Testis (tissue), 3 donors: ENCODE results near the gene MAPK8IP3. TPM values are rescaled to one million over a fixed set of nuclear protein-coding genes. Genes with fewer than 3 reads are reported as not detected.

ENCODE experiments used
- DNase-seq: peaks from one replicate; pipeline ENCODE4 v3.0.0-alpha.2; 2019
- H3K27ac ChIP-seq, 2 donors: fragments of 200-600 bp; sonication (generic); one replicate each; pipeline ENCODE4 v1.5.1; 2019
- H3K27me3 ChIP-seq: fragments of 200-600 bp; sonication (generic); one replicate; pipeline ENCODE4 v1.5.1; 2019
- H3K36me3 ChIP-seq: fragments of 200-600 bp; sonication (generic); one replicate; pipeline ENCODE4 v1.5.1; 2017; ENCODE audit warnings: low read depth; ENCODE audit errors: missing control alignments
- H3K4me1 ChIP-seq: fragments of 200-600 bp; sonication (generic); one replicate; pipeline ENCODE4 v1.5.1; 2019
- H3K4me3 ChIP-seq, 2 donors: fragments of 200-600 bp; sonication (generic); one replicate each; pipeline ENCODE4 v1.5.1; 2017 to 2019
- H3K9me3 ChIP-seq: fragments of 200-600 bp; sonication (generic); one replicate; pipeline ENCODE4 v1.5.1; 2017
- CTCF ChIP-seq, 3 experiments: fragments of 450-650 bp in 2 of 3; fragments of 200-600 bp in 1 of 3; sonication (generic) in 1 of 3; IDR thresholded peaks; one replicate each; pipeline ENCODE4 v1.5.1; 2016 to 2019; ENCODE audit warnings: antibody characterized with exemption in 3 of 3, mild to moderate bottlenecking in 2 of 3, moderate library complexity in 1 of 3
- POLR2A ChIP-seq: fragments of 450-650 bp; IDR thresholded peaks from one replicate; pipeline ENCODE4 v1.6.1; 2017; ENCODE audit warnings: antibody characterized with exemption, mild to moderate bottlenecking, moderate library complexity
- WGBS, 2 donors: methylation state at CpG; one replicate each; pipeline ENCODE4 v1.1.5; 2018; 5-methylcytosine and 5-hydroxymethylcytosine counted together
- intact Hi-C: fragments of 100-400 bp; cut with DNase I; formaldehyde crosslinking; loops from one replicate; pipeline ENCODE4 v1.15.1; 2023; ENCODE audit warnings: low total_unique reads
- polyA plus RNA-seq: library from polyadenylated mRNA; stranded (reverse); fragments of 350-450 nt; fragmentation: Illumina TruSeq; extraction: RNeasy Lipid Tissue Mini Kit (QIAGEN cat#74804); gene quantifications from one replicate; pipeline ENCODE4 v1.2.3, GENCODE V29; 2014; ENCODE audit warnings: low read depth, low replicate concordance; ENCODE audit not compliant: insufficient read depth
- total RNA-seq, 2 donors: library from RNA; depleted of rRNA; stranded (reverse); fragments of >200 nt; gene quantifications; one replicate each; pipeline ENCODE4 v1.2.3, GENCODE V29; 2016

MAPK8IP3 gene
- total and polyA plus RNA-seq, 3 donors from 2014 or later, result 52.7 to 154 (median 128) TPM

GRCh38 chr16:1677339-1677738 lies 28.7 kb upstream of the MAPK8IP3 start:
- WGBS, 2 donors, result 57 to 72% methylated on average over 18 of the region's 18 CpGs
- no peaks in the 10 kb centered on the region for H3K36me3 ChIP-seq
- H3K4me1 ChIP-seq, result peaks cover 4% of the 10 kb centered on the region
- TF ChIP-seq POLR2A (no peak), CTCF (IDR thresholded peaks at IDR 0.05) (no peak)
- no peaks in the 10 kb centered on the region for H3K27me3 ChIP-seq
- intact Hi-C loops, result no loop called here
- H3K4me3 ChIP-seq, result peak overlapping the region; percentile 67 to 79
- DNase-seq, result no peak
- no peak overlapping the region for H3K27ac ChIP-seq
- H3K9me3 ChIP-seq, result no peaks in the 10 kb centered on the region

GRCh38 chr16:1677942-1678499 lies 28.0 kb upstream of the MAPK8IP3 start, which contains the start of gene JPT2:
JPT2 (plus strand) TSS chr16:1678279; CDS start chr16:1678313, 34 bp downstream.
- 1 to 11% methylated on average over 3 to 56 of the region's 79 CpGs for WGBS, 2 donors
- Histone ChIP-seq H3K4me1 (peaks cover 4% of the 10 kb centered on the region), H3K9me3 (no peaks in the 10 kb centered on the region), H3K27ac (peak within 1 kb of the TSS; percentile 36 to 77), H3K36me3 (no peaks in the 10 kb centered on the region), H3K27me3 (no peaks in the 10 kb centered on the region), H3K4me3 (peak within 1 kb of the TSS; percentile 67 to 79)
- no peak for TF ChIP-seq CTCF (IDR thresholded peaks at IDR 0.05)
- no peak for TF ChIP-seq POLR2A
- intact Hi-C loops, result no loop called here
- DNase-seq, result peak; percentile 99

DNA sequence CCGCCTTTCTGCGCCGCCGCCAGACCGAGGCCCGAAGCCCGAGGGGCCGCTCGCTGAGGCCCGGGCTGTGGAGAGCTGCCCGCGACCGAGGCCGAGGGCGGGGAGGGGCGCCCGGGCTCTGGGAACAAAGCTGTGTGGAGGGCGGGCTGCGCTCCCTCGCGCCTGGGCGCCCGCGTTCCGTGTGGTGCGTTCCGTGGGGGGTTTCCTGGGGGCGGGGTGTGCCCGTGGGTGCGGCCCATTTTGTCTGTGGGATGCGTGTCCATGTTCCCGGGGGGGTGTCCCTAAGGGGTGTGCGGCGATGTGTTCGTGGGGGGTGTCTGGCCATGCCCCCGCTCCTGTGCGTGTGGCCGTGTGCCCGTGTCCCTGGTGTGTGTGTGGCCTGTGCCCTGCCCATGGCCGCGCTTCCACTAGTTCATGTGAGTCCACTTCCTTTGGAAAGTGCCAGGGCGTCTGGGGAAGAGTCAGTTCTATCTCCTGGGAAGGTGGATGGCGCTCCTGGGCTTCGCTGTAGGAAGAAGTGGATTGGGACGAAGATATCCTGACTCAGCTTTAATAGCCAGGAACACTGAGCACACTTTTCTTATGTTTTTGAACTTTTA lies 27.4 kb upstream of the MAPK8IP3 start:
- H3K4me1 ChIP-seq, result peaks cover 4% of the 10 kb centered on the region
- intact Hi-C loops, result no loop called here

DNA sequence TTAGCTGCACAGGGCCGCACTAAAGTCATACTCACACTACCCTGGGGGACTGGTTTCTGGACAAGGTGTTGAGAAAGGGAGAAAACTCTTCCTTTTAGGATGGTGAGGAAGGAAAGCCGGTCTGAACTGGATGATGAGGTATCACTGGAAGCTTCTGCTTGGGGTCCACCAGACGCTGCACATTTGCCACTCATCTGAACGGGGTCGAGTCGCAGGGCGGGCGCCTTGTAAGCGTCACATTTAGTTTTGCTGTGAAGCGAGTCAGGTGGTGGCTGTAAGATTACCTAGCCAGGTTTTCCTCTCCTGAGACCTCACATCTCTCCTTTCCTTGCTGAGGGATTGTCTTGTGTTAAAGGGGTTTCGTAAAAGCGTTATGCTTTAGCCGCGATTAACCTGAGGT lies 25.6 kb upstream of the MAPK8IP3 start:
- TF ChIP-seq CTCF (IDR thresholded peaks at IDR 0.05), result no peak
- no peak for TF ChIP-seq POLR2A
- H3K27me3 ChIP-seq, result no peaks in the 10 kb centered on the region
- intact Hi-C loops, result no loop called here
- 89 to 93% methylated on average over 14 of the region's 14 CpGs for WGBS, 2 donors
- no peak overlapping the region for H3K27ac ChIP-seq
- no peak overlapping the region for H3K4me3 ChIP-seq
- H3K4me1 ChIP-seq, result peaks cover 4% of the 10 kb centered on the region
- DNase-seq, result no peak
- H3K9me3 ChIP-seq, result no peaks in the 10 kb centered on the region
- H3K36me3 ChIP-seq, result no peaks in the 10 kb centered on the region

More for the DNA sequence above, 27.4 kb upstream of the MAPK8IP3 start:
- Histone ChIP-seq H3K36me3 (no peaks in the 10 kb centered on the region), H3K27me3 (no peaks in the 10 kb centered on the region), H3K27ac (peak overlapping the region; percentile 36 to 77), H3K4me3 (peak overlapping the region; percentile 67 to 79), H3K9me3 (no peaks in the 10 kb centered on the region)
- DNase-seq, result peak; percentile 67
- TF ChIP-seq POLR2A (no peak), CTCF (IDR thresholded peaks at IDR 0.05) (no peak)
- 0 to 2% methylated on average over 4 to 19 of the region's 45 CpGs for WGBS, 2 donors

- Histone ChIP-seq H3K9me3 (no peaks in the 10 kb centered on the region), H3K27ac (no peak overlapping the region), H3K4me3 (no peak overlapping the region), H3K4me1 (peaks cover 4% of the 10 kb centered on the region), H3K27me3 (no peaks in the 10 kb centered on the region), H3K36me3 (no peaks in the 10 kb centered on the region)
- WGBS, 2 donors, result 90 to 95% methylated on average over 10 of the region's 10 CpGs
- TF ChIP-seq POLR2A, result no peak
- TF ChIP-seq CTCF (IDR thresholded peaks at IDR 0.05), result no peak
- intact Hi-C loops, result no loop called here
- DNase-seq, result no peak
Measured at GRCh38 chr16:1681032-1681431, 25.0 kb upstream of the MAPK8IP3 start.
